ENCODE results near the gene BRD3OS.

DNA sequence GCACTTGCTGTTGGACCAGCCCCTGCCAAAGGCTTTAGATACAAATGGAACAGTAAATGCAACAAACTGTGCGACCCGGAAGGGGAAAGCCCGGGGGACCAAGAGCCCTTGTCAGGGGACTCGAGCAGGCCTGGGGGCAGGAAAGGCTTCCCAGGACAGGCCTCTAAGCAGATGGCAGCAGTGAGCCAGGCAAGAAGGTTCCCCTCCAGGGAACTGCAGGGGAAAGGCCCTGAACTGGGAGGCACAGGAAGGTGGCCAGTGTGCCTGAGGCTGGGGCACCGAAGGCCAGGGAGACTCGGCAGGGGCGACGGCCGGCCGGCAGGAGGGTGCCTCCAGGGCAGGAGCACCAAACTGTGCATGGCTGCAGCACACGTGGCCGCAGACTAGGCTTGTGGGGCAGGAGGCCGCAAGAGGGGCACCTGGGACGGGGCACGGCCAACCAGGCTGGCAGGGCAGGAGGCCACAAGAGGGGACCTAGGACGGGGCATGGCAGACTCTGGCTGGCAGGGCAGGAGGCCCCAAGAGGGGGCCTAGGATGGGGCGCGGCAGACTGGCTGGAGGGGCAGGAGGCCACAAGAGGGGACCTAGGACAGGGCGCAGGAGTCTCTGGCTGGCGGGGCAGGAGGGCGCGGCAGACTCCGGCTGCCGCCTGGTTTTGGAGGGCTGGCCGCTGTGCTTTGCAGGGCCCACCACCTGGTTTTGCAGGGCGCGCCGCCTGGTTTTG, 43.2 kb upstream of the BRD3OS start:
- TF ChIP-seq POLR2AphosphoS5 (IDR thresholded peaks at IDR 0.05; ENCODE audit: insufficient read depth, low read depth, low read length), result no peak
- TF ChIP-seq, protein P1, sequence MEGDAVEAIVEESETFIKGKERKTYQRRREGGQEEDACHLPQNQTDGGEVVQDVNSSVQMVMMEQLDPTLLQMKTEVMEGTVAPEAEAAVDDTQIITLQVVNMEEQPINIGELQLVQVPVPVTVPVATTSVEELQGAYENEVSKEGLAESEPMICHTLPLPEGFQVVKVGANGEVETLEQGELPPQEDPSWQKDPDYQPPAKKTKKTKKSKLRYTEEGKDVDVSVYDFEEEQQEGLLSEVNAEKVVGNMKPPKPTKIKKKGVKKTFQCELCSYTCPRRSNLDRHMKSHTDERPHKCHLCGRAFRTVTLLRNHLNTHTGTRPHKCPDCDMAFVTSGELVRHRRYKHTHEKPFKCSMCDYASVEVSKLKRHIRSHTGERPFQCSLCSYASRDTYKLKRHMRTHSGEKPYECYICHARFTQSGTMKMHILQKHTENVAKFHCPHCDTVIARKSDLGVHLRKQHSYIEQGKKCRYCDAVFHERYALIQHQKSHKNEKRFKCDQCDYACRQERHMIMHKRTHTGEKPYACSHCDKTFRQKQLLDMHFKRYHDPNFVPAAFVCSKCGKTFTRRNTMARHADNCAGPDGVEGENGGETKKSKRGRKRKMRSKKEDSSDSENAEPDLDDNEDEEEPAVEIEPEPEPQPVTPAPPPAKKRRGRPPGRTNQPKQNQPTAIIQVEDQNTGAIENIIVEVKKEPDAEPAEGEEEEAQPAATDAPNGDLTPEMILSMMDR (IDR thresholded peaks at IDR 0.05; ENCODE audit: extremely low read depth in 1 of 2, insufficient read depth in 1 of 2, low read depth in 1 of 2, low read length in 2 of 2), result no peak
- TF ChIP-seq POLR2A (IDR thresholded peaks at IDR 0.05; ENCODE audit: low read depth, low read length), result no peak
- TF ChIP-seq, protein P2, sequence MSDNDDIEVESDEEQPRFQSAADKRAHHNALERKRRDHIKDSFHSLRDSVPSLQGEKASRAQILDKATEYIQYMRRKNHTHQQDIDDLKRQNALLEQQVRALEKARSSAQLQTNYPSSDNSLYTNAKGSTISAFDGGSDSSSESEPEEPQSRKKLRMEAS (IDR thresholded peaks at IDR 0.05; ENCODE audit: insufficient read depth, insufficient read length), result no peak
